Erythroblast (primary cell): ENCODE data around the gene FBXO31.

Source experiments
- GATA1 ChIP-seq: IDR thresholded peaks from 2 replicates; pipeline ENCODE4 v1.6.1; 2011; ENCODE audit warnings: low read depth, mild to moderate bottlenecking, control low read depth, low read length, moderate library complexity
- POLR2A ChIP-seq: IDR thresholded peaks from 2 replicates; pipeline ENCODE4 v1.6.1; 2011; ENCODE audit warnings: mild to moderate bottlenecking, low read length

GRCh38 chr16:87369117-87369765 is 14.3 kb downstream of the FBXO31 start:
- TF ChIP-seq POLR2A (no peak), GATA1 (no peak)
